CD14-positive monocyte (primary cell): ENCODE results near the gene SCAMP4. TPM values are rescaled to one million over a fixed set of nuclear protein-coding genes. Genes with fewer than 3 reads are reported as not detected.

ENCODE experiments used
- DNase-seq, 3 donors: peaks; one replicate each; pipeline ENCODE4 v3.0.0-alpha.2; 2011 to 2022
- H2AFZ ChIP-seq: 2 replicates; pipeline ENCODE4 v1.6.0; 2012; ENCODE audit warnings: mild to moderate bottlenecking, low read depth, low read length, inconsistent platforms; ENCODE audit not compliant: insufficient read depth, poor library complexity, severe bottlenecking
- H3K27ac ChIP-seq, 2 donors: 1 replicate in 1 of 2; 2 replicates in 1 of 2; pipeline ENCODE4 v1.5.1; 2012 to 2013; ENCODE audit warnings: low read length in 2 of 2, control low read depth in 1 of 2, inconsistent platforms in 1 of 2, low read depth in 1 of 2, mild to moderate bottlenecking in 1 of 2
- H3K27me3 ChIP-seq, 2 donors: one replicate each; pipeline versions ENCODE4 v1.6.0 to v1.6.1; 2011 to 2013; ENCODE audit warnings: low read length in 2 of 2; ENCODE audit not compliant: control insufficient read depth in 2 of 2, insufficient read depth in 2 of 2
- H3K36me3 ChIP-seq, 2 donors: replicated peaks in 1 of 2; 1 replicate in 1 of 2; 2 replicates in 1 of 2; pipeline versions ENCODE4 v1.5.1 to v1.6.1; 2012 to 2013; ENCODE audit warnings: low read length in 2 of 2, control low read depth in 1 of 2, inconsistent platforms in 1 of 2, mild to moderate bottlenecking in 1 of 2; ENCODE audit not compliant: insufficient read depth in 2 of 2, control insufficient read depth in 1 of 2
- H3K4me1 ChIP-seq, 2 donors: 1 replicate in 1 of 2; 2 replicates in 1 of 2; pipeline versions ENCODE4 v1.5.1 to v1.6.1; 2012 to 2013; ENCODE audit warnings: low read length in 2 of 2, control low read depth in 1 of 2, inconsistent platforms in 1 of 2, mild to moderate bottlenecking in 1 of 2, moderate library complexity in 1 of 2; ENCODE audit not compliant: insufficient read depth in 2 of 2, control insufficient read depth in 1 of 2
- H3K4me2 ChIP-seq: replicated peaks from 2 replicates; pipeline ENCODE3; 2012; ENCODE audit warnings: low read length, moderate library complexity, mild to moderate bottlenecking; ENCODE audit not compliant: poor library complexity, severe bottlenecking; ENCODE audit errors: extremely low read depth
- H3K4me3 ChIP-seq, 3 experiments: fragments of 200-600 bp in 1 of 3; sonication (generic) in 1 of 3; replicated peaks in 1 of 3; 1 replicate in 2 of 3; 2 replicates in 1 of 3; pipeline ENCODE4 v1.5.1; 2011 to 2013; ENCODE audit warnings: low read length in 3 of 3, mild to moderate bottlenecking in 3 of 3, control low read depth in 2 of 3, low read depth in 2 of 3, inconsistent platforms in 1 of 3, moderate library complexity in 1 of 3
- H3K79me2 ChIP-seq: 2 replicates; pipeline ENCODE4 v1.6.0; 2012; ENCODE audit warnings: mild to moderate bottlenecking, control low read depth, inconsistent platforms, low read length, moderate library complexity; ENCODE audit not compliant: insufficient read depth
- H3K9ac ChIP-seq: 2 replicates; pipeline ENCODE4 v1.6.0; 2017; ENCODE audit warnings: low read length, mild to moderate bottlenecking; ENCODE audit not compliant: insufficient read depth, poor library complexity, severe bottlenecking
- H3K9me3 ChIP-seq, 2 donors: replicated peaks in 1 of 2; 1 replicate in 1 of 2; 2 replicates in 1 of 2; pipeline versions ENCODE4 v1.5.1 to v1.6.1; 2012 to 2013; ENCODE audit warnings: low read length in 2 of 2, control low read depth in 1 of 2; ENCODE audit not compliant: control insufficient read depth in 1 of 2, insufficient read depth in 1 of 2
- H4K20me1 ChIP-seq: 2 replicates; pipeline ENCODE4 v1.6.0; 2012; ENCODE audit warnings: mild to moderate bottlenecking, low read length, control low read depth, moderate library complexity; ENCODE audit not compliant: insufficient read depth
- H3K27ac Mint-ChIP-seq, 7 donors: one replicate each; pipeline ENCODE4 v1.8.0; 2020; ENCODE audit warnings: mild to moderate bottlenecking in 7 of 7, mixed read lengths in 7 of 7, moderate library complexity in 6 of 7, inconsistent platforms in 2 of 7
- H3K27me3 Mint-ChIP-seq, 3 donors: one replicate each; pipeline ENCODE4 v1.8.0; 2021 to 2022; ENCODE audit warnings: low read depth in 3 of 3, mild to moderate bottlenecking in 3 of 3, mixed read lengths in 3 of 3, moderate library complexity in 3 of 3, inconsistent platforms in 1 of 3
- H3K36me3 Mint-ChIP-seq, 2 donors: one replicate each; pipeline ENCODE4 v1.8.0; 2020; ENCODE audit warnings: mixed read lengths in 2 of 2, inconsistent platforms in 1 of 2, mild to moderate bottlenecking in 1 of 2
- H3K4me1 Mint-ChIP-seq: one replicate; pipeline ENCODE4 v1.8.0; 2020; ENCODE audit warnings: mild to moderate bottlenecking, mixed read lengths
- H3K4me3 Mint-ChIP-seq, 2 donors: one replicate each; pipeline ENCODE4 v1.8.0; 2020; ENCODE audit warnings: mild to moderate bottlenecking in 2 of 2, mixed read lengths in 2 of 2, moderate library complexity in 1 of 2
- H3K9me3 Mint-ChIP-seq, 7 donors: one replicate each; pipeline ENCODE4 v1.8.0; 2020 to 2022; ENCODE audit warnings: mixed read lengths in 7 of 7, mild to moderate bottlenecking in 6 of 7, moderate library complexity in 6 of 7, inconsistent platforms in 2 of 7
- CTCF ChIP-seq: fragments of 200-600 bp; IDR thresholded peaks from one replicate; pipeline ENCODE4 v1.8.0; 2022; ENCODE audit warnings: antibody characterized with exemption, mild to moderate bottlenecking
- WGBS: methylation state at CpG from one replicate; pipeline ENCODE4 v1.1.5; 2013; ENCODE audit warnings: missing lambda C conversion rate; ENCODE audit not compliant: insufficient coverage; 5-methylcytosine and 5-hydroxymethylcytosine counted together
- intact Hi-C, 2 donors: fragments of 100-400 bp; cut with micrococcal nuclease; formaldehyde crosslinking; loops; one replicate each; pipeline versions ENCODE4 v1.15.0 to v1.15.1; 2023
- polyA plus RNA-seq, 3 donors: library from polyadenylated mRNA; depleted of rRNA in 1 of 3; unstranded in 2 of 3; stranded (reverse) in 1 of 3; fragments of 300-500 nt in 2 of 3; fragments of >200 nt in 1 of 3; fragmentation: Illumina TruSeq in 2 of 3; gene quantifications; 1 replicate in 2 of 3; 2 replicates in 1 of 3; pipeline ENCODE4 v1.2.3, GENCODE V29; 2012 to 2021

The SCAMP4 gene
- polyA plus RNA-seq, 3 donors = 11.9 to 39.4 (median 15.4) TPM

GRCh38 chr19:1863638-1864479 is 41.3 kb upstream of the SCAMP4 start:
- peaks cover 0 to 4% (median 2%) of the 10 kb centered on the region in 3 donors for H3K27me3 Mint-ChIP-seq
- H4K20me1 ChIP-seq = peaks cover 38% of the 10 kb centered on the region
- H3K4me3 ChIP-seq = peak overlapping the region; percentile 67 to 93 (median 93)
- DNase-seq = peak; percentile 84 to 92 (median 90)
- H3K9me3 Mint-ChIP-seq = no peaks in the 10 kb centered on the region
- H3K36me3 ChIP-seq = no peaks in the 10 kb centered on the region
- H3K79me2 ChIP-seq = peaks cover 45% of the 10 kb centered on the region
- WGBS = under 1% methylated on average over 96 of the region's 115 CpGs
- TF ChIP-seq CTCF = no peak
- H3K4me1 ChIP-seq = peaks cover 45 to 47% of the 10 kb centered on the region in 2 donors
- H3K36me3 Mint-ChIP-seq = peaks cover 0 to 5% of the 10 kb centered on the region in 2 donors
- H3K4me3 Mint-ChIP-seq = peak overlapping the region; percentile 80 to 81
- peak overlapping the region; percentile 88 for H2AFZ ChIP-seq
- H3K9ac ChIP-seq = peak overlapping the region; percentile 88
- H3K4me2 ChIP-seq = peak overlapping the region; percentile 95
- no peaks in the 10 kb centered on the region for H3K27me3 ChIP-seq
- peak overlapping the region; percentile 54 to 95 (median 92) for H3K27ac Mint-ChIP-seq
- intact Hi-C loops = loop anchor here in 1 of 2 donors (2.0 to 5.0 kb wide), 2 partner anchors 33 to 231 kb away; no protein-coding TSS in a partner anchor
- peak overlapping the region; percentile 92 to 97 for H3K27ac ChIP-seq
- H3K9me3 ChIP-seq = no peaks in the 10 kb centered on the region
- peaks cover 39% of the 10 kb centered on the region for H3K4me1 Mint-ChIP-seq

GRCh38 chr19:1864480-1865171 is 40.6 kb upstream of the SCAMP4 start:
- peak; percentile 97 for TF ChIP-seq CTCF
- H3K27me3 Mint-ChIP-seq = peaks cover 0 to 4% (median 0%) of the 10 kb centered on the region in 3 donors
- H3K4me1 Mint-ChIP-seq = peaks cover 32% of the 10 kb centered on the region
- peak overlapping the region; percentile 80 to 81 for H3K4me3 Mint-ChIP-seq
- Histone ChIP-seq H3K27ac (peak overlapping the region; percentile 92 to 97), H3K9ac (peak overlapping the region; percentile 88), H3K4me1 (peaks cover 38 to 40% of the 10 kb centered on the region in 2 donors), H2AFZ (peak overlapping the region; percentile 88), H3K4me3 (peak overlapping the region; percentile 67 to 93 (median 93)), H3K4me2 (peak overlapping the region; percentile 95), H3K79me2 (peaks cover 41% of the 10 kb centered on the region), H4K20me1 (peaks cover 30% of the 10 kb centered on the region), H3K9me3 (no peaks in the 10 kb centered on the region), H3K36me3 (no peaks in the 10 kb centered on the region), H3K27me3 (no peaks in the 10 kb centered on the region)
- intact Hi-C loops = loop anchor here in 1 of 2 donors (5.0 kb wide), 1 partner anchor 33 kb away; no protein-coding TSS in a partner anchor
- H3K36me3 Mint-ChIP-seq = peaks cover 0 to 8% of the 10 kb centered on the region in 2 donors
- H3K9me3 Mint-ChIP-seq = no peaks in the 10 kb centered on the region
- WGBS = under 1% methylated on average over 44 of the region's 52 CpGs
- H3K27ac Mint-ChIP-seq = peak overlapping the region; percentile 69 to 95 (median 92)
- peak; percentile 67 to 73 (median 71) for DNase-seq
